IMR-90 (cell line): ENCODE measurements around the gene CMKLR1. TPM values are rescaled to one million over a fixed set of nuclear protein-coding genes. Genes with fewer than 3 reads are reported as not detected.

ENCODE experiments used
- ATAC-seq: fragments of 200-7000 bp; cut with Tn5 transposase; 2 replicates; pipeline ENCODE4 v1.9.1; 2020; ENCODE audit warnings: low read depth, mild to moderate bottlenecking, moderate library complexity
- BruUV-seq: library from RNA; stranded (reverse); fragments of 400-500 nt; replicated peaks from 2 replicates; lab custom pipeline; 2021; lab: Mats Ljungman, UMichigan
- CTCF ChIA-PET: fragments of 300-600 bp; formaldehyde crosslinking; extraction: SDS; loops from one replicate; lab custom pipeline; 2021; ENCODE audit warnings: antibody characterized with exemption; lab: Yijun Ruan, JAX
- POLR2A ChIA-PET: fragments of 300-600 bp; sonication (Branson Sonifier 250); formaldehyde crosslinking; loops from one replicate; lab custom pipeline; 2022; ENCODE audit warnings: antibody characterized with exemption; ENCODE audit not compliant: unreplicated experiment; lab: Charles Lee
- DNase-seq: peaks from one replicate; pipeline ENCODE4 v3.0.0; 2013
- H2AFZ ChIP-seq: replicated peaks from 2 replicates; pipeline ENCODE3; 2013; ENCODE audit warnings: low read length, mild to moderate bottlenecking; ENCODE audit not compliant: poor library complexity
- H2AK5ac ChIP-seq: 2 replicates; pipeline ENCODE4 v1.6.1; 2013; ENCODE audit warnings: low read depth, low read length, inconsistent platforms
- H2AK9ac ChIP-seq: replicated peaks from 2 replicates; pipeline ENCODE3; 2013; ENCODE audit warnings: mild to moderate bottlenecking, low read depth, low read length, moderate library complexity; ENCODE audit not compliant: poor library complexity
- H2BK120ac ChIP-seq: 2 replicates; pipeline ENCODE4 v1.6.1; 2013; ENCODE audit warnings: low read depth, low read length, inconsistent platforms
- H2BK15ac ChIP-seq: 3 replicates; pipeline ENCODE4 v1.6.1; 2013; ENCODE audit warnings: low read depth, low read length, inconsistent platforms
- H2BK20ac ChIP-seq: 2 replicates; pipeline ENCODE4 v1.6.1; 2013; ENCODE audit warnings: low read depth, mild to moderate bottlenecking, inconsistent platforms, low read length, moderate library complexity
- H2BK5ac ChIP-seq: 2 replicates; pipeline ENCODE4 v1.6.1; 2013; ENCODE audit warnings: mild to moderate bottlenecking, low read depth, low read length, inconsistent platforms; ENCODE audit not compliant: poor library complexity, severe bottlenecking
- H3K14ac ChIP-seq: replicated peaks from 2 replicates; pipeline ENCODE4 v1.6.1; 2013; ENCODE audit warnings: low read depth, low read length, inconsistent platforms
- H3K18ac ChIP-seq: 2 replicates; pipeline ENCODE4 v1.6.1; 2013; ENCODE audit warnings: low read depth, low read length, control low read depth
- H3K23ac ChIP-seq: 2 replicates; pipeline ENCODE4 v1.6.1; 2013; ENCODE audit warnings: low read depth, low read length, inconsistent platforms
- H3K27ac ChIP-seq: 2 replicates; pipeline ENCODE4 v1.5.1; 2013; ENCODE audit warnings: mild to moderate bottlenecking, control low read depth, low read length; ENCODE audit not compliant: insufficient read depth
- H3K27me3 ChIP-seq: 2 replicates; pipeline ENCODE4 v1.6.1; 2013; ENCODE audit warnings: low read length; ENCODE audit not compliant: control insufficient read depth, insufficient read depth
- H3K36me3 ChIP-seq: 2 replicates; pipeline ENCODE4 v1.6.1; 2013; ENCODE audit warnings: low read length, mixed read lengths; ENCODE audit not compliant: control insufficient read depth, insufficient read depth
- H3K4ac ChIP-seq: 2 replicates; pipeline ENCODE4 v1.6.1; 2013; ENCODE audit warnings: low read depth, low read length, inconsistent platforms
- H3K4me1 ChIP-seq: 2 replicates; pipeline ENCODE4 v1.6.1; 2013; ENCODE audit warnings: low read length, mixed read lengths; ENCODE audit not compliant: control insufficient read depth, insufficient read depth
- H3K4me2 ChIP-seq: 2 replicates; pipeline ENCODE4 v1.6.1; 2013; ENCODE audit warnings: low read depth, mild to moderate bottlenecking, control low read depth, low read length, moderate library complexity
- H3K4me3 ChIP-seq: 2 replicates; pipeline ENCODE4 v1.5.1; 2013; ENCODE audit warnings: low read depth, mild to moderate bottlenecking, control low read depth, low read length, moderate library complexity; ENCODE audit not compliant: insufficient read depth
- H3K56ac ChIP-seq: 2 replicates; pipeline ENCODE4 v1.6.1; 2013; ENCODE audit warnings: low read length, inconsistent platforms; ENCODE audit not compliant: insufficient read depth; ENCODE audit errors: extremely low read depth
- H3K79me1 ChIP-seq, 2 experiments: 2 replicates each; pipeline ENCODE4 v1.6.1; 2013; ENCODE audit warnings: low read length in 2 of 2, inconsistent platforms in 1 of 2, low read depth in 1 of 2
- H3K9ac ChIP-seq: 2 replicates; pipeline ENCODE4 v1.6.1; 2013; ENCODE audit warnings: low read depth, low read length, control low read depth
- H3K9me1 ChIP-seq: 2 replicates; pipeline ENCODE4 v1.6.1; 2013; ENCODE audit warnings: low read length, inconsistent platforms; ENCODE audit not compliant: insufficient read depth
- H3K9me3 ChIP-seq: 2 replicates; pipeline ENCODE4 v1.6.1; 2013; ENCODE audit warnings: low read length; ENCODE audit not compliant: control insufficient read depth, insufficient read depth
- H4K20me1 ChIP-seq: 2 replicates; pipeline ENCODE4 v1.6.1; 2013; ENCODE audit warnings: low read length, inconsistent platforms; ENCODE audit not compliant: insufficient read depth
- H4K5ac ChIP-seq: 2 replicates; pipeline ENCODE4 v1.6.1; 2013; ENCODE audit warnings: mild to moderate bottlenecking, low read depth, low read length, control low read depth
- H4K8ac ChIP-seq, 2 experiments: 2 replicates each; pipeline ENCODE4 v1.6.1; 2013; ENCODE audit warnings: low read depth in 2 of 2, low read length in 2 of 2, control low read depth in 1 of 2, inconsistent platforms in 1 of 2
- H4K91ac ChIP-seq: 2 replicates; pipeline ENCODE4 v1.6.1; 2013; ENCODE audit warnings: low read depth, low read length, inconsistent platforms; ENCODE audit not compliant: insufficient read depth
- BHLHE40 ChIP-seq: fragments of 150-350 bp; IDR thresholded peaks from 2 replicates; pipeline ENCODE4 v1.6.1; 2016; ENCODE audit warnings: mild to moderate bottlenecking, low read depth, low read length
- NFE2L2 ChIP-seq: fragments of 150-350 bp; IDR thresholded peaks from 2 replicates; pipeline ENCODE4 v1.6.1; 2016; ENCODE audit warnings: low read depth, mild to moderate bottlenecking, low read length
- WGBS, 2 experiments: methylation state at CpG; one replicate each; pipeline versions ENCODE4 v1.1.5 to v1.1.7; 2013; ENCODE audit warnings: missing lambda C conversion rate in 2 of 2; ENCODE audit not compliant: insufficient read length in 1 of 2; ENCODE audit errors: extremely low coverage in 2 of 2; 5-methylcytosine and 5-hydroxymethylcytosine counted together
- dilution Hi-C: fragments of 300-500 bp; cut with HindIII; formaldehyde crosslinking; loops from one replicate; pipeline ENCODE4 v1.14.3; 2018; ENCODE audit warnings: low sequenced_read_pairs; ENCODE audit not compliant: unreplicated experiment
- in situ Hi-C: fragments of 300-500 bp; cut with MboI; formaldehyde crosslinking; loops from 3 replicates; pipeline ENCODE4 v1.14.3; 2019; ENCODE audit warnings: low sequenced_read_pairs, inconsistent platforms, mixed read lengths
- intact Hi-C: fragments of 100-400 bp; cut with micrococcal nuclease; formaldehyde crosslinking; loops from 2 replicates; pipeline ENCODE4 v1.10.0; 2022
- polyA plus RNA-seq, 3 experiments: library from polyadenylated mRNA; depleted of rRNA; stranded (reverse); fragments of >200 nt; gene quantifications; 2 replicates each; pipeline ENCODE4 v1.2.3, GENCODE V29; 2012; ENCODE audit warnings: low replicate concordance in 1 of 3
- total RNA-seq: library from RNA; depleted of rRNA; stranded (reverse); fragments of >200 nt; gene quantifications from 2 replicates; pipeline ENCODE4 v1.2.3, GENCODE V29; 2012

Gene CMKLR1
- total and polyA plus RNA-seq, 2 of the 4 experiments (the other 2 are of a cell fraction), result not detected

GRCh38 chr12:108320507-108321293, 18.4 kb downstream of the CMKLR1 start:
- Histone ChIP-seq H3K27ac (no peak overlapping the region), H4K8ac (no peak overlapping the region), H2AK9ac (no peak overlapping the region), H3K36me3 (no peaks in the 10 kb centered on the region), H2BK120ac (no peak overlapping the region), H2BK15ac (no peak overlapping the region), H3K79me1 (no peaks in the 10 kb centered on the region), H3K4me3 (no peak overlapping the region), H3K4me2 (no peak overlapping the region), H3K9ac (no peak overlapping the region), H4K20me1 (no peaks in the 10 kb centered on the region), H3K14ac (no peak overlapping the region), H3K4ac (no peak overlapping the region), H4K91ac (no peak overlapping the region), H3K9me3 (no peaks in the 10 kb centered on the region), H3K23ac (no peak overlapping the region), H2AFZ (no peak overlapping the region), H2BK5ac (no peak overlapping the region), H3K9me1 (no peaks in the 10 kb centered on the region), H3K4me1 (no peaks in the 10 kb centered on the region), H4K5ac (no peak overlapping the region), H2BK20ac (no peak overlapping the region), H3K27me3 (0 out of 2 replicates have a peak, but pooled peaks cover 2% of the 10 kb centered on the region), H3K18ac (no peak overlapping the region), H2AK5ac (no peak overlapping the region), H3K56ac (no peak overlapping the region)
- ATAC-seq, result no peak
- WGBS, 2 experiments, result no CpG with 5 or more reads among the region's 4 CpGs
- intact Hi-C loops (no loop called here), dilution Hi-C loops (no loop called here), in situ Hi-C loops (no loop called here)
- no peak for DNase-seq
- POLR2A ChIA-PET, result no interaction called here
- BruUV-seq, result no TSS peak
- CTCF ChIA-PET, result no interaction called here
- TF ChIP-seq BHLHE40 (no peak), NFE2L2 (no peak)
